Mesothelial cell of epicardium (in vitro differentiated cells): Measurements from ENCODE around the gene AQP2. TPM values are rescaled to one million over a fixed set of nuclear protein-coding genes. Genes with fewer than 3 reads are reported as not detected.

Experiments
- DNase-seq, 2 experiments: peaks; one replicate each; pipeline ENCODE4 v3.0.0; 2021; ENCODE audit warnings: low spot score in 2 of 2; ENCODE audit not compliant: unreplicated experiment in 2 of 2
- H3K27ac Mint-ChIP-seq: 2 replicates; pipeline ENCODE4 v1.8.0; 2021; ENCODE audit warnings: mixed read lengths
- H3K27me3 Mint-ChIP-seq: 2 replicates; pipeline ENCODE4 v1.8.0; 2021; ENCODE audit warnings: low read depth, mixed read lengths
- H3K36me3 Mint-ChIP-seq: 2 replicates; pipeline ENCODE4 v1.8.0; 2021; ENCODE audit warnings: mixed read lengths
- H3K4me1 Mint-ChIP-seq: 2 replicates; pipeline ENCODE4 v1.8.0; 2021; ENCODE audit warnings: mixed read lengths
- H3K4me3 Mint-ChIP-seq: 2 replicates; pipeline ENCODE4 v1.8.0; 2021; ENCODE audit warnings: mild to moderate bottlenecking, moderate library complexity, mixed read lengths
- H3K9me3 Mint-ChIP-seq: 2 replicates; pipeline ENCODE4 v1.8.0; 2021; ENCODE audit warnings: mixed read lengths
- CTCF ChIP-seq: fragments of 200-600 bp; sonication (generic); IDR thresholded peaks from one replicate; pipeline ENCODE4 v1.5.0; 2021; ENCODE audit warnings: antibody characterized with exemption; ENCODE audit not compliant: unreplicated experiment
- total RNA-seq: library from RNA; stranded (reverse); gene quantifications from 3 replicates; pipeline ENCODE4 v1.2.1, GENCODE V29; 2021

AQP2 gene
- total RNA-seq, 1 donor from 2014 or later, result not detected

- H3K4me1 Mint-ChIP-seq, result peaks cover 14% of the 10 kb centered on the region
- H3K27ac Mint-ChIP-seq, result no peak overlapping the region
- TF ChIP-seq CTCF, result no peak
- H3K4me3 Mint-ChIP-seq, result no peak overlapping the region
- no peak for DNase-seq
- no peaks in the 10 kb centered on the region for H3K36me3 Mint-ChIP-seq
- no peaks in the 10 kb centered on the region for H3K9me3 Mint-ChIP-seq
- peaks cover 20% of the 10 kb centered on the region for H3K27me3 Mint-ChIP-seq
Observed at GRCh38 chr12:49942921-49943624, 7.5 kb upstream of the AQP2 start.

GRCh38 chr12:49943625-49943960, 6.9 kb upstream of the AQP2 start:
- no peaks in the 10 kb centered on the region for H3K9me3 Mint-ChIP-seq
- no peak overlapping the region for H3K4me3 Mint-ChIP-seq
- no peak for DNase-seq
- TF ChIP-seq CTCF, result no peak
- H3K4me1 Mint-ChIP-seq, result peaks cover 14% of the 10 kb centered on the region
- peaks cover 20% of the 10 kb centered on the region for H3K27me3 Mint-ChIP-seq
- no peaks in the 10 kb centered on the region for H3K36me3 Mint-ChIP-seq
- no peak overlapping the region for H3K27ac Mint-ChIP-seq

- Mint-ChIP-seq H3K4me1 (peaks cover 14% of the 10 kb centered on the region), H3K36me3 (no peaks in the 10 kb centered on the region), H3K9me3 (no peaks in the 10 kb centered on the region), H3K27me3 (peaks cover 20% of the 10 kb centered on the region), H3K4me3 (no peak overlapping the region), H3K27ac (no peak overlapping the region)
- no peak for TF ChIP-seq CTCF
- no peak for DNase-seq
Observed at GRCh38 chr12:49944046-49944445, 6.5 kb upstream of the AQP2 start.

GRCh38 chr12:49944718-49945117, 5.8 kb upstream of the AQP2 start:
- Mint-ChIP-seq H3K27me3 (peaks cover 20% of the 10 kb centered on the region), H3K9me3 (no peaks in the 10 kb centered on the region), H3K4me1 (peaks cover 14% of the 10 kb centered on the region), H3K36me3 (no peaks in the 10 kb centered on the region), H3K27ac (no peak overlapping the region), H3K4me3 (no peak overlapping the region)
- no peak for TF ChIP-seq CTCF
- no peak for DNase-seq

- peak overlapping the region; percentile 67 for H3K4me3 Mint-ChIP-seq
- DNase-seq, result peak; percentile 61 to 86
- H3K27ac Mint-ChIP-seq, result no peak overlapping the region
- no peaks in the 10 kb centered on the region for H3K36me3 Mint-ChIP-seq
- peaks cover 20% of the 10 kb centered on the region for H3K27me3 Mint-ChIP-seq
- H3K9me3 Mint-ChIP-seq, result no peaks in the 10 kb centered on the region
- peaks cover 21% of the 10 kb centered on the region for H3K4me1 Mint-ChIP-seq
- peak; percentile 82 for TF ChIP-seq CTCF
Observed at GRCh38 chr12:49945394-49946080, 5.0 kb upstream of the AQP2 start.
